Left lung (tissue), 10 donors: ENCODE data around the gene PRR5. TPM values are rescaled to one million over a fixed set of nuclear protein-coding genes. Genes with fewer than 3 reads are reported as not detected.

ENCODE experiments used
- ATAC-seq: fragments of 200-7000 bp; cut with Tn5 transposase; one replicate; pipeline ENCODE4 v1.9.1; 2020; ENCODE audit warnings: moderate library complexity
- DNase-seq, 4 donors: peaks; one replicate each; pipeline ENCODE4 v3.0.0-alpha.2; 2013 to 2020
- H3K27ac ChIP-seq, 2 donors: fragments of 200-600 bp; sonication (generic) in 1 of 2; one replicate each; pipeline versions ENCODE4 v1.5.0 to v1.8.0; 2020 to 2021
- H3K27me3 ChIP-seq, 2 donors: fragments of 200-600 bp; sonication (generic) in 1 of 2; one replicate each; pipeline versions ENCODE4 v1.5.0 to v1.8.0; 2020 to 2021
- H3K36me3 ChIP-seq, 2 donors: fragments of 200-600 bp; sonication (generic) in 1 of 2; one replicate each; pipeline versions ENCODE4 v1.5.0 to v1.8.0; 2020 to 2021
- H3K4me1 ChIP-seq, 2 donors: fragments of 200-600 bp; one replicate each; pipeline ENCODE4 v1.8.0; 2021
- H3K4me3 ChIP-seq, 2 donors: fragments of 200-600 bp; sonication (generic) in 1 of 2; one replicate each; pipeline versions ENCODE4 v1.5.0 to v1.8.0; 2020 to 2021; ENCODE audit warnings: mild to moderate bottlenecking in 1 of 2
- H3K9me3 ChIP-seq, 2 donors: fragments of 200-600 bp; sonication (generic) in 1 of 2; one replicate each; pipeline versions ENCODE4 v1.5.0 to v1.8.0; 2020 to 2021
- intact Hi-C, 2 donors: fragments of 100-400 bp; cut with DNase I; formaldehyde crosslinking; loops; one replicate each; pipeline versions ENCODE4 v1.11.2 to v1.14.2; 2022
- polyA plus RNA-seq, 6 donors: library from polyadenylated mRNA; unstranded; fragments of 120-200 nt; gene quantifications; one replicate each; pipeline ENCODE4 v1.2.1, GENCODE V29; 2013; ENCODE audit not compliant: insufficient read length in 6 of 6
- total RNA-seq, 2 donors: library from RNA; stranded (reverse); fragmentation: NEBNext Ultra II Directional; extraction: Animal tissue kit (Norgen Biotek cat#: 25700); gene quantifications; one replicate each; pipeline ENCODE4 v1.2.1, GENCODE V29; 2021
- TF ChIP-seq, protein P1 (sequence below), 2 donors: fragments of 200-600 bp; sonication (generic) in 1 of 2; IDR thresholded peaks; one replicate each; pipeline versions ENCODE4 v1.5.0 to v1.8.0; 2021; ENCODE audit warnings: antibody characterized with exemption in 2 of 2
- donor health status: DM: no; HTN: yes; CAD: no.
- donor health status: DM: no; HTN: no; CAD: no.

PRR5 gene
- total and polyA plus RNA-seq, 8 donors: 7.1 to 24.6 (median 20.0) TPM

DNA sequence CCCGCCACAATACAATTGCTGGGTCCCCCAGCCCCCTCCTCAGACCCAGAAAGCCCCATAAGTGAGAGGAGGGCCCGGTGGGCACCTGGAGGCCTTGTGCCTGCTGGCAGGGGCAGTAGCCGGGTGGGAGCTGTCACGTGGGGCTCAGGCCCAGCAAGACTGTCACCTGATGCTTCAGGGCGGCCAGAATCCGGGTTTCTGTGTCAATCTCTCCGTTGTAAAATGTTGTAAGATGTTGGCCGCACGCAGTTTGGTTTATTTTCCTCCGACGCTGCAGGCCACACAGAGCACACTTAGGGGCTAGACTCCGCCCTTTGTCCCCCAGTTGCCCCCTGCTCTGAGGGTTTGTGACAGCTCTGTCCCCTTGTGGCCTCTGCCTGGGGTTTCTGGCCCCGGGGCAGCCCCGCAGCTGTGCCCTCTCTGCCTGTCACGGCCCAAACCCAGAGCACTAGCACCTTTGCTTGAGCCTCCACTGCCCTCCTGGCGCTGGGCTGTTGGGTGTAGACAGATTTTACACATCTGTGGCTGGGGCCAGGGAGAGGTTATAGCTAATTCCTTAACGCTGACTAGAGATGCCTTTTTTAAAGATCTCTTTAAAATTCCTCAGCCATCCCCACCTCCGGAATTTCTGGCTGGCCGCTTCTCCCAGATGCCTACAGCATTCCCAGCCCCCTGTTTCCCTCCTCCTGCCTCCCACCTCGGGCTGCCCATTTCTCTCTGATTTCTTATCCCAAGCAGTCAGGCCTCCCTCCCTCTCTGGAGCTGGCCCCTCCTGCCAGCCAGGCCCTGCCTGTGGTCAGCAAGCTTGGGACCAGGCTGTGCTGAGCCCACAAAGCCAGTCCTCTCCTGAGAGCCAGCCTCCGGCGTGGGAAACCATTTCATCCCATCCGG lies 3.2 kb upstream of the PRR5 start:
- Histone ChIP-seq H3K4me3 (no peak overlapping the region), H3K27ac (peak overlapping the region in 1 of 2 donors; percentile 62), H3K27me3 (peaks cover 0 to 16% of the 10 kb centered on the region in 2 donors), H3K9me3 (no peaks in the 10 kb centered on the region), H3K36me3 (no peaks in the 10 kb centered on the region), H3K4me1 (peaks cover 9 to 28% of the 10 kb centered on the region in 2 donors)
- peak in 3 of 4 donors; percentile 78 to 83 (median 81) for DNase-seq
- no peak for ATAC-seq
- intact Hi-C loops: no loop called here
- TF ChIP-seq, protein P1, sequence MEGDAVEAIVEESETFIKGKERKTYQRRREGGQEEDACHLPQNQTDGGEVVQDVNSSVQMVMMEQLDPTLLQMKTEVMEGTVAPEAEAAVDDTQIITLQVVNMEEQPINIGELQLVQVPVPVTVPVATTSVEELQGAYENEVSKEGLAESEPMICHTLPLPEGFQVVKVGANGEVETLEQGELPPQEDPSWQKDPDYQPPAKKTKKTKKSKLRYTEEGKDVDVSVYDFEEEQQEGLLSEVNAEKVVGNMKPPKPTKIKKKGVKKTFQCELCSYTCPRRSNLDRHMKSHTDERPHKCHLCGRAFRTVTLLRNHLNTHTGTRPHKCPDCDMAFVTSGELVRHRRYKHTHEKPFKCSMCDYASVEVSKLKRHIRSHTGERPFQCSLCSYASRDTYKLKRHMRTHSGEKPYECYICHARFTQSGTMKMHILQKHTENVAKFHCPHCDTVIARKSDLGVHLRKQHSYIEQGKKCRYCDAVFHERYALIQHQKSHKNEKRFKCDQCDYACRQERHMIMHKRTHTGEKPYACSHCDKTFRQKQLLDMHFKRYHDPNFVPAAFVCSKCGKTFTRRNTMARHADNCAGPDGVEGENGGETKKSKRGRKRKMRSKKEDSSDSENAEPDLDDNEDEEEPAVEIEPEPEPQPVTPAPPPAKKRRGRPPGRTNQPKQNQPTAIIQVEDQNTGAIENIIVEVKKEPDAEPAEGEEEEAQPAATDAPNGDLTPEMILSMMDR (IDR thresholded peaks at IDR 0.05): no peak

- TF ChIP-seq, protein P1 (IDR thresholded peaks at IDR 0.05): no peak
- intact Hi-C loops: no loop called here
- peaks cover 9 to 28% of the 10 kb centered on the region in 2 donors for H3K4me1 ChIP-seq
- ATAC-seq (no peak), DNase-seq (no peak)
- no peak overlapping the region for H3K27ac ChIP-seq
- no peak overlapping the region for H3K4me3 ChIP-seq
- no peaks in the 10 kb centered on the region for H3K9me3 ChIP-seq
- H3K27me3 ChIP-seq: peaks cover 0 to 26% of the 10 kb centered on the region in 2 donors
- no peaks in the 10 kb centered on the region for H3K36me3 ChIP-seq
Observed at GRCh38 chr22:44700456-44700855, 1.5 kb upstream of the PRR5 start.

DNA sequence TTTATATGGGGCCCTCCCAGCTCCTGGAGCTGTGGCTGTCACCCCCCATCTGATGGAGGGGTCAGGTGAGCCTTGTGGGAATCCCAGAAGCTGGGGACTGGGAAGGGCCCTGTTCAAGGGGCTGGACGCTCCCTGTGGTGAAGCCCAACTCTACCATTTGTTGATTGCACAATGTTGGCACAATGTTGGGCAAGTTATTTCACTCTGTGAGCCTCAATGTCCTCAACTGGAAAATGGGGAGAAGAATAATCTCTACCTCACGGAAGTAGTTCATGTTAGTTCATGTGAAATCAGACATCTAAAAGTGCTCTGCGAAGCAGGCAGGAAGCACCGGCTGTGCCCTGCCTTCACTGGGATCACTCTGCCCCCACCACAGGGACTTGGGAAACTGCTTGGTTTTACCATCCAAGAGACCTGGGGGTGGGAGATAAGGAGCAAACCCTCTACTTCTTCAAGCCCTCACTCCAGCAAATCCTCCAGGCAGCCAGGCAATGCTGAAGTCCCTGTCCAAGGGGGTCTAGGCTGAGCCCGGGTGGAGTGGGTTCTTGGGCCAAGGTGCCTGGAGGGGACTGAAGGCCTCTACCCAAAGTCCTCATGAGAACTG lies 715 bp upstream of the PRR5 start:
- TF ChIP-seq, protein P1 (IDR thresholded peaks at IDR 0.05): no peak
- DNase-seq (no peak), ATAC-seq (no peak)
- peaks cover 9 to 28% of the 10 kb centered on the region in 2 donors for H3K4me1 ChIP-seq
- H3K27me3 ChIP-seq: peaks cover 0 to 26% of the 10 kb centered on the region in 2 donors
- no peaks in the 10 kb centered on the region for H3K36me3 ChIP-seq
- intact Hi-C loops: no loop called here
- no peaks in the 10 kb centered on the region for H3K9me3 ChIP-seq
- H3K4me3 ChIP-seq: peak overlapping the region in 1 of 2 donors; percentile 54
- no peak overlapping the region for H3K27ac ChIP-seq

GRCh38 chr22:44702479-44703198 lies 635 bp downstream of the PRR5 start:
- intact Hi-C loops: no loop called here
- ATAC-seq: peak; percentile 17
- Histone ChIP-seq H3K4me1 (peaks cover 9 to 25% of the 10 kb centered on the region in 2 donors), H3K4me3 (peak overlapping the region; percentile 54 to 67), H3K9me3 (no peaks in the 10 kb centered on the region), H3K36me3 (no peaks in the 10 kb centered on the region), H3K27ac (no peak overlapping the region), H3K27me3 (peaks cover 0 to 26% of the 10 kb centered on the region in 2 donors)
- TF ChIP-seq, protein P1 (IDR thresholded peaks at IDR 0.05): no peak
- peak in 3 of 4 donors; percentile 61 to 85 (median 84) for DNase-seq
